Stimulated activated CD8-positive, alpha-beta memory T cell treated with anti-CD3 and anti-CD28 coated beads, Interleukin-7, amount 100 ng/mL, for 48 hours (primary cell): ENCODE measurements around the gene NAT14.

Source experiments
- DNase-seq, 2 donors: peaks; one replicate each; pipeline ENCODE4 v3.0.0-alpha.2; 2020; ENCODE audit warnings: low read depth in 1 of 2; ENCODE audit errors: extremely low read depth in 1 of 2

Gene NAT14

GRCh38 chr19:55498246-55498840 lies 13.4 kb downstream of the NAT14 start:
- DNase-seq = no peak

- no peak for DNase-seq
These were observed 15.5 kb downstream of the NAT14 start for GRCh38 chr19:55500368-55500952.

GRCh38 chr19:55502197-55502952 lies 17.4 kb downstream of the NAT14 start:
- DNase-seq = no peak

- no peak for DNase-seq
These were observed 18.1 kb downstream of the NAT14 start for GRCh38 chr19:55503157-55503501.

GRCh38 chr19:55503502-55504251 lies 18.7 kb downstream of the NAT14 start:
- DNase-seq = peak; percentile 83 to 85

- no peak for DNase-seq
These were observed 19.2 kb downstream of the NAT14 start for GRCh38 chr19:55504252-55504603.

- DNase-seq = no peak
These were observed 20.0 kb downstream of the NAT14 start for GRCh38 chr19:55504981-55505380.

- no peak for DNase-seq
These were observed 23.1 kb downstream of the NAT14 start for GRCh38 chr19:55508120-55508519.

GRCh38 chr19:55516878-55517620 lies 32.1 kb downstream of the NAT14 start:
- DNase-seq = peak; percentile 75 to 83

- no peak for DNase-seq
These were observed 34.7 kb downstream of the NAT14 start for GRCh38 chr19:55519451-55520311.

- no peak for DNase-seq
These were observed 35.8 kb downstream of the NAT14 start for GRCh38 chr19:55520691-55521292.

GRCh38 chr19:55525289-55526101 lies 40.5 kb downstream of the NAT14 start:
- no peak for DNase-seq

- no peak for DNase-seq
These were observed 41.5 kb downstream of the NAT14 start for GRCh38 chr19:55526216-55527196.

- no peak for DNase-seq
These were observed 42.4 kb downstream of the NAT14 start for GRCh38 chr19:55527197-55528029.

- no peak for DNase-seq
These were observed 43.2 kb downstream of the NAT14 start for GRCh38 chr19:55528030-55528803.

GRCh38 chr19:55529636-55530234 lies 44.7 kb downstream of the NAT14 start:
- DNase-seq = no peak
